MM.1S (cell line): ENCODE results near the gene TMEM119.

Experiments used
- CTCF ChIP-seq: fragments of 300-600 bp; sonication (generic); IDR thresholded peaks from 2 replicates; pipeline ENCODE4 v1.5.1; 2016; ENCODE audit warnings: antibody characterized with exemption, low read length, mixed read lengths
- EZH2 ChIP-seq: fragments of 300-600 bp; sonication (generic); optimal IDR thresholded peaks from 2 replicates; pipeline ENCODE3; 2017; ENCODE audit warnings: low read depth, mild to moderate bottlenecking, antibody characterized with exemption, low read length, mixed read lengths

- TF ChIP-seq CTCF: no peak
- TF ChIP-seq EZH2: no peak
These were observed 818 bp upstream of the TMEM119 start for GRCh38 chr12:108598553-108599250.
